OCI-LY1 (cell line): Measurements from ENCODE around the gene USP47.

ENCODE experiments used
- H2AFZ ChIP-seq: fragments of 200-600 bp; sonication (generic), shearing (Covaris generic); 2 replicates; pipeline ENCODE4 v1.6.0; 2014; ENCODE audit warnings: antibody characterized with exemption, mild to moderate bottlenecking, low read length
- H3F3A ChIP-seq: fragments of 200-600 bp; sonication (generic), shearing (Covaris generic); 2 replicates; pipeline ENCODE4 v1.6.0; 2014; ENCODE audit warnings: mild to moderate bottlenecking, antibody characterized with exemption, low read length, moderate library complexity; ENCODE audit not compliant: insufficient read depth
- H3K27ac ChIP-seq: fragments of 200-600 bp; sonication (generic); 2 replicates; pipeline ENCODE4 v1.5.1; 2014; ENCODE audit warnings: low read length, mixed run types, mild to moderate bottlenecking, low read depth; ENCODE audit not compliant: poor library complexity, severe bottlenecking
- H3K27me3 ChIP-seq: fragments of 200-600 bp; sonication (generic); 2 replicates; pipeline ENCODE4 v1.6.0; 2014; ENCODE audit warnings: antibody characterized with exemption, mild to moderate bottlenecking, low read length, moderate library complexity; ENCODE audit not compliant: insufficient read depth
- H3K36me3 ChIP-seq: fragments of 200-600 bp; sonication (generic); 2 replicates; pipeline ENCODE4 v1.6.1; 2014; ENCODE audit warnings: mild to moderate bottlenecking, antibody characterized with exemption, low read length, moderate library complexity, mixed read lengths; ENCODE audit not compliant: insufficient read depth
- H3K4me1 ChIP-seq: fragments of 200-600 bp; sonication (generic); 2 replicates; pipeline ENCODE4 v1.5.1; 2014; ENCODE audit warnings: mild to moderate bottlenecking, low read length, moderate library complexity; ENCODE audit not compliant: insufficient read depth, severe bottlenecking
- H3K4me2 ChIP-seq: fragments of 200-600 bp; sonication (generic), shearing (Covaris generic); 2 replicates; pipeline ENCODE4 v1.6.1; 2014; ENCODE audit warnings: low read length
- H3K4me3 ChIP-seq: fragments of 200-600 bp; sonication (generic); 2 replicates; pipeline ENCODE4 v1.5.1; 2014; ENCODE audit warnings: low read length, low read depth, mild to moderate bottlenecking, mixed read lengths; ENCODE audit not compliant: poor library complexity, severe bottlenecking
- H3K79me2 ChIP-seq: fragments of 200-600 bp; shearing (Covaris generic); 2 replicates; pipeline ENCODE4 v1.6.1; 2016; ENCODE audit warnings: mixed run types, low read length, mixed read lengths; ENCODE audit not compliant: insufficient read depth
- H3K9ac ChIP-seq: fragments of 200-600 bp; sonication (generic), shearing (Covaris generic); 2 replicates; pipeline ENCODE4 v1.6.1; 2014; ENCODE audit warnings: mild to moderate bottlenecking, low read length, mixed read lengths
- H3K9me2 ChIP-seq: fragments of 200-600 bp; sonication (generic), shearing (Covaris generic); 2 replicates; pipeline ENCODE4 v1.6.1; 2014; ENCODE audit warnings: low read depth, mild to moderate bottlenecking, low read length, mixed read lengths
- H3K9me3 ChIP-seq: fragments of 200-600 bp; shearing (Covaris generic); 2 replicates; pipeline ENCODE4 v1.6.1; 2014; ENCODE audit warnings: low read length, mixed read lengths
- H4K20me1 ChIP-seq: fragments of 200-600 bp; sonication (generic), shearing (Covaris generic); 2 replicates; pipeline ENCODE4 v1.6.0; 2016; ENCODE audit warnings: mild to moderate bottlenecking, low read length; ENCODE audit not compliant: insufficient read depth
- EZH2 ChIP-seq: fragments of 200-600 bp; sonication (generic), shearing (Covaris generic); IDR thresholded peaks from 2 replicates; pipeline ENCODE4 v1.8.0; 2017; ENCODE audit warnings: borderline replicate concordance, mixed run types, mild to moderate bottlenecking, antibody characterized with exemption, low read length, moderate library complexity, mixed read lengths
- TF ChIP-seq, protein P1 (sequence below): fragments of 200-600 bp; sonication (generic), shearing (Covaris generic); IDR thresholded peaks from 2 replicates; pipeline ENCODE4 v1.5.1; 2017; ENCODE audit warnings: mild to moderate bottlenecking, antibody characterized with exemption, low read length, moderate library complexity, mixed read lengths

The USP47 gene

DNA sequence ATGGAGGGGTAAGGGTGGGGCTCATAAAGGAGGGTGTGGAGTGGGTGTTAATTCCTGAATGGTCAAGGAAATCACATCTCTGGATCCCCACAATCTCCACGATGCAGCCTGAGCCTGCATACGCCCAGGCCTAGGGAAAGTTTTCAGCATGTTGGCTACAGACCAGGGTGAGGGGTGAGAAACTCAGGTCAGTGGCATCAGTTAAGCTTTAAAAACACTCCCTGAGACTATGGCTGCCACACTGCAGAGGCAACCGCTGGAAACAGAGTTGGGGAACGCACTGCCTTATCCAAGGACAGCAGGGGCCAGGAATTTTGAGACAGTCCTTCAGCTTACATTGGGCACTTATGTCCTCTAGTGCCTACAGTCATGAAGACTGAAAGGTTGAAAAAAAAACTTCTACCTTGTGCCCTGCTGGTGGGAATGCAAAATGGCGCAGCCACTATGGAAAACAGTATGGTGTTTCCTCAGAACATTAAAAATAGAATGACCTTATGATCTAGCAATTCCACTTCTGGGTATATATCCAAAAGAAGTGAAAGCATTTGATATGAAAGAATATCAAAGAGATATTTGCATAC lies 147.0 kb downstream of the USP47 start:
- TF ChIP-seq EZH2 = no peak
- TF ChIP-seq, protein P1, sequence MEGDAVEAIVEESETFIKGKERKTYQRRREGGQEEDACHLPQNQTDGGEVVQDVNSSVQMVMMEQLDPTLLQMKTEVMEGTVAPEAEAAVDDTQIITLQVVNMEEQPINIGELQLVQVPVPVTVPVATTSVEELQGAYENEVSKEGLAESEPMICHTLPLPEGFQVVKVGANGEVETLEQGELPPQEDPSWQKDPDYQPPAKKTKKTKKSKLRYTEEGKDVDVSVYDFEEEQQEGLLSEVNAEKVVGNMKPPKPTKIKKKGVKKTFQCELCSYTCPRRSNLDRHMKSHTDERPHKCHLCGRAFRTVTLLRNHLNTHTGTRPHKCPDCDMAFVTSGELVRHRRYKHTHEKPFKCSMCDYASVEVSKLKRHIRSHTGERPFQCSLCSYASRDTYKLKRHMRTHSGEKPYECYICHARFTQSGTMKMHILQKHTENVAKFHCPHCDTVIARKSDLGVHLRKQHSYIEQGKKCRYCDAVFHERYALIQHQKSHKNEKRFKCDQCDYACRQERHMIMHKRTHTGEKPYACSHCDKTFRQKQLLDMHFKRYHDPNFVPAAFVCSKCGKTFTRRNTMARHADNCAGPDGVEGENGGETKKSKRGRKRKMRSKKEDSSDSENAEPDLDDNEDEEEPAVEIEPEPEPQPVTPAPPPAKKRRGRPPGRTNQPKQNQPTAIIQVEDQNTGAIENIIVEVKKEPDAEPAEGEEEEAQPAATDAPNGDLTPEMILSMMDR = no peak

DNA sequence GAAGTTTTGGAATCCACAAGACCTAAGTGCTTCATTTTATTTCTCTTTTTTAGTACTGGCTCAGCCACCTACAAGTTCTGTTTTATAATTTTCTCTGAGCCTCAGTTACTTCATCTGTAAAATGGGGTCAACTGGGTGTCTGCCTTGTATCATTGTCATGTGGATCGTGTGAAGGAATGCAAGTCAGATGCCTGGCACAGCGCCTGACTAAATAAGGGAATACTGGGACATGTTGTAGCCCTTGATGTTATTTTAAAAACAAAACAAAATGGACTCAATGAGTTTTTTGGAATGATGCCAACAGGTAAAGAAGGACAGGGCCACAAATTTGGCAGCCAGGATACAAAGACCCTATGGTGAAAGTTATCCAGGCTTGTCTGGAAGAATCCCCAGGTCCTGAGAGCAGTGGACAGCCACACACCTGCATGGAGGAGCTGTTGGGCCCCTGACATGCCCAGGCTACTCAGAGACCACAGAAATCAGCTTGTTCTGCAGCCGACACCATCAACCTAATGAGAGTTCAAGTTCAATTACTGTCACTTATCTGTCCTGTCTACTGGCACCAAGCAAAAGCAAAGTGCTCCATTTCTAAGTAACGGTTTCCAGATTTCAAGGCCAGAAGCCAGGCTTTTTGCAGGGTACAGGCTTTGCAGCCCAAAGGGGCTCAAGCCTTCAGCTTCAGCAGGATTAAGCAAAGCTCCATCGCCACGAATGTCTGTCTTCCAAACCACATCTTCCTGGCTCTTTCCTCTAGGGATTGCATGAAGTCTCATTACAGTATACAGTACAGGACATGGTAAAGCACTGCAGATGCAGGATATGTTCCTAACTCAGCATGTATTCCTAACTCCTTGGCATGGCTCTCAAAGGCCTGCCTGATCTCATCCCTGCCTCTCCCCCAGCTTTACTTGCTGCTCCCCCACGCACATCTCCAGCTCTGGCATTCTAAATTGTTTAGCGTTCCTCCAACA lies 148.3 kb downstream of the USP47 start:
- H2AFZ ChIP-seq = no peak overlapping the region
- no peaks in the 10 kb centered on the region for H4K20me1 ChIP-seq
- no peak overlapping the region for H3K9ac ChIP-seq
- no peaks in the 10 kb centered on the region for H3K4me1 ChIP-seq
- no peaks in the 10 kb centered on the region for H3K79me2 ChIP-seq
- H3K27ac ChIP-seq = no peak overlapping the region
- TF ChIP-seq, protein P1 = no peak
- no peak for TF ChIP-seq EZH2
- H3K4me2 ChIP-seq = no peak overlapping the region
- H3K9me2 ChIP-seq = no peaks in the 10 kb centered on the region
- H3K36me3 ChIP-seq = no peaks in the 10 kb centered on the region
- H3K27me3 ChIP-seq = 0 out of 2 replicates have a peak, but pooled peaks cover 8% of the 10 kb centered on the region
- H3F3A ChIP-seq = no peaks in the 10 kb centered on the region
- no peak overlapping the region for H3K4me3 ChIP-seq
- no peaks in the 10 kb centered on the region for H3K9me3 ChIP-seq

More for the DNA sequence above, 147.0 kb downstream of the USP47 start:
- Histone ChIP-seq H4K20me1 (no peaks in the 10 kb centered on the region), H3K9ac (no peak overlapping the region), H3K4me2 (no peak overlapping the region), H3K9me2 (no peaks in the 10 kb centered on the region), H2AFZ (no peak overlapping the region), H3F3A (no peaks in the 10 kb centered on the region), H3K9me3 (no peaks in the 10 kb centered on the region), H3K4me1 (no peaks in the 10 kb centered on the region), H3K36me3 (no peaks in the 10 kb centered on the region), H3K27ac (no peak overlapping the region), H3K4me3 (no peak overlapping the region), H3K27me3 (0 out of 2 replicates have a peak, but pooled peaks cover 8% of the 10 kb centered on the region), H3K79me2 (no peaks in the 10 kb centered on the region)

DNA sequence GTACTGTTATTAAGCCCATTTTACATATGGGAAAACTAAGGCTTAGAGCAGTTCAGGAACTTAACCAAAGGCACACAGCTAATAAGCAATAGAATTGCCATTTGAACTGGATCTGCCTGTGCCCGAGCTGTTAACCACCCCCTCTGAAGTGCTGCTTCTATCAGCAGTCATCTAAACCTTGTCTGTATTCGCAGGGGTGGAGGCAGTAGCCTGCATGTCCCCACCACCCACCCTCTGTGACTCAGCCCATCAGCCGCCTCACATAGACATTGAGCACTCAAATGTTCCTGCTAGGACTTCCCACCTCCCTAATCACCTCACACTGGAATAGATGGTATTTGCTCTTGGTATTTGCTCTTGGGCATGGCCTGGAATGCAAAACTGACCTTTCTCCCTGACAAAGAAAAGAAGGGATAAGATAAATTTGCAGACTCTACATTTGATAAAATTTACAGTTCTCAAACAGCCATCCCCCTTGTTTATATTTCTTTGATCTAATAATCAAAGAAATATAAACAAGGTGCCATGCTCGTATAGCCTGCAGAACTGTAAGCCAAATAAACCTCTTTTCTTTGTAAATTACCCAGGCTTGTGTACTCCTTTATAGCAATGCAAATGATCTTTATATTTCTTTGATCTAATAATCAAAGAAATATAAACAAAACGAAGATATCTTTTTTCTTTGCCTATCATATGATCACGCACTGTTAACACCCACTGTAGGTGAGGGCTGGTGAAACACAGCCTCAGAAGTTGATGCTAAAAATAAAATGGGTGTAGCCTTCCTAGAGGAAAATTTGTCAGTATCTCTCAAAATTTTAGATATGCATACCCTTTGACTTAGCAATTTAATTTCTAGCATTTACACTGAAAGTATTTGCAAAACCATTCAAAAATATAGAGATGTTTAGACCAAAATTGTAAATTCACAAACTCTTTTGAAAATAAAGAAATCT lies 150.8 kb downstream of the USP47 start:
- H3F3A ChIP-seq = no peaks in the 10 kb centered on the region
- no peaks in the 10 kb centered on the region for H3K79me2 ChIP-seq
- H3K4me2 ChIP-seq = no peak overlapping the region
- no peak overlapping the region for H3K4me3 ChIP-seq
- H2AFZ ChIP-seq = no peak overlapping the region
- no peak overlapping the region for H3K27ac ChIP-seq
- no peaks in the 10 kb centered on the region for H3K36me3 ChIP-seq
- H3K27me3 ChIP-seq = 0 out of 2 replicates have a peak, but pooled peaks cover 8% of the 10 kb centered on the region
- H3K4me1 ChIP-seq = no peaks in the 10 kb centered on the region
- H4K20me1 ChIP-seq = no peaks in the 10 kb centered on the region
- H3K9me2 ChIP-seq = no peaks in the 10 kb centered on the region
- H3K9ac ChIP-seq = no peak overlapping the region
- H3K9me3 ChIP-seq = no peaks in the 10 kb centered on the region
- TF ChIP-seq EZH2 = no peak
- TF ChIP-seq, protein P1 = no peak
